ENCODE data around the gene SPATA2L. TPM values are rescaled to one million over a fixed set of nuclear protein-coding genes. Genes with fewer than 3 reads are reported as not detected.

The SPATA2L gene
- total RNA-seq, 2 experiments from 2014 or later, result 2.6 to 3.3 TPM

DNA sequence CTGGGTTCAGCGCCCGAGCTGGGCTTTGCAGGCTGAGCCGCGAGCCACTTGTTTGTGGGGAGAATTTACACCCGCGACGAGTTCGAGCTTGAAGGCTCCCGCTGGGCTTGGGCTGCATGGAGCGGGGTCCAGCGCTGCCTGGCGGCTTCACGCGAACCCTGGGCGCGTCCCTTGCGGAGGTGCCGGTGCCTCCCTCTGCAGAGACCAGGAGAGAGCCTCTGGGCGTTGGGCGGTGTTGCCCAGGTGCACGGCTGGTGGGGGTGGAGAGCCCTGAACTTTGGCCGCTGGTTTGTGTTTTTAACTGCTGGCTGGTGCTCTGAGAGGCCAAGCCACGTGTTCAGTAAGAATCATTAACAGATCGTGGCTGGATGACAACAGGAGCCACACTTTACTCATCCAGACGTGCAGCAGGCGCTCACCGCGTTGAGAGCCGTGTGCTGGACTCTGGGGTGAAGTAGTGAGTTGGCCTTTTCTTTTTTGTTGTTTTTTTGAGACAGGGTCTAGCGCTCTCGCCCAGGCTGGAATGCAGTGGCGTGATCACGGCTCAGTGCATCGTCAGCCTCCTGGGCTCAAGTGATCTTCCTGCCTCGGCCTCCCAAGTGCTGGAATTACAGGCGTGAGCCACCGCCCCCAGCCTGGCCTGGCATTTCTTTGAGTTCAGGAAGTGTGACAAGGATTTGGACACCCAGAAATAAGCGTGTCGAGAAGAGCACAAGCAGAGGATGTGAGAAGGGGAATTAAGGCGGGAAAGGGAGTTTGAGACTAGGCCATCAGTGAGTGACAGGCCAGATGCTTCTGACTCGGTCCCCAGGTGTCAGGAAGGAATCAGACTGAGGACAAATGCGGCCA lies 14.2 kb downstream of the SPATA2L start:
- intact Hi-C loops (cut with micrococcal nuclease), result no loop called here
- H3K4me1 Mint-ChIP-seq (ENCODE audit: low read depth), result peaks cover 13% of the 10 kb centered on the region
- no peaks in the 10 kb centered on the region for H3K27me3 Mint-ChIP-seq
- TF ChIP-seq, protein P1, sequence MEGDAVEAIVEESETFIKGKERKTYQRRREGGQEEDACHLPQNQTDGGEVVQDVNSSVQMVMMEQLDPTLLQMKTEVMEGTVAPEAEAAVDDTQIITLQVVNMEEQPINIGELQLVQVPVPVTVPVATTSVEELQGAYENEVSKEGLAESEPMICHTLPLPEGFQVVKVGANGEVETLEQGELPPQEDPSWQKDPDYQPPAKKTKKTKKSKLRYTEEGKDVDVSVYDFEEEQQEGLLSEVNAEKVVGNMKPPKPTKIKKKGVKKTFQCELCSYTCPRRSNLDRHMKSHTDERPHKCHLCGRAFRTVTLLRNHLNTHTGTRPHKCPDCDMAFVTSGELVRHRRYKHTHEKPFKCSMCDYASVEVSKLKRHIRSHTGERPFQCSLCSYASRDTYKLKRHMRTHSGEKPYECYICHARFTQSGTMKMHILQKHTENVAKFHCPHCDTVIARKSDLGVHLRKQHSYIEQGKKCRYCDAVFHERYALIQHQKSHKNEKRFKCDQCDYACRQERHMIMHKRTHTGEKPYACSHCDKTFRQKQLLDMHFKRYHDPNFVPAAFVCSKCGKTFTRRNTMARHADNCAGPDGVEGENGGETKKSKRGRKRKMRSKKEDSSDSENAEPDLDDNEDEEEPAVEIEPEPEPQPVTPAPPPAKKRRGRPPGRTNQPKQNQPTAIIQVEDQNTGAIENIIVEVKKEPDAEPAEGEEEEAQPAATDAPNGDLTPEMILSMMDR (IDR thresholded peaks at IDR 0.05), result no peak
- H3K4me3 Mint-ChIP-seq, result peak overlapping the region; percentile 87
- peak; percentile 45 for ATAC-seq
- no peaks in the 10 kb centered on the region for H3K9me3 Mint-ChIP-seq
- ChIA-PET POLR2A (interaction anchor here (0.7 to 2.0 kb wide), 9 partner anchors 11 to 182 kb away, joined by 3 to 21 read pairs (median 4); partner anchors contain the start of gene SPATA2L), CTCF (interaction anchor here (1.0 to 2.4 kb wide), 4 partner anchors 8 to 19 kb away, joined by 3 to 23 read pairs (median 4); partner anchors contain the start of gene SPATA2L)
- peaks cover 21% of the 10 kb centered on the region for H3K36me3 Mint-ChIP-seq (ENCODE audit: low read depth)
- H3K27ac Mint-ChIP-seq, result peak overlapping the region; percentile 80
- peak; percentile 36 for DNase-seq

DNA sequence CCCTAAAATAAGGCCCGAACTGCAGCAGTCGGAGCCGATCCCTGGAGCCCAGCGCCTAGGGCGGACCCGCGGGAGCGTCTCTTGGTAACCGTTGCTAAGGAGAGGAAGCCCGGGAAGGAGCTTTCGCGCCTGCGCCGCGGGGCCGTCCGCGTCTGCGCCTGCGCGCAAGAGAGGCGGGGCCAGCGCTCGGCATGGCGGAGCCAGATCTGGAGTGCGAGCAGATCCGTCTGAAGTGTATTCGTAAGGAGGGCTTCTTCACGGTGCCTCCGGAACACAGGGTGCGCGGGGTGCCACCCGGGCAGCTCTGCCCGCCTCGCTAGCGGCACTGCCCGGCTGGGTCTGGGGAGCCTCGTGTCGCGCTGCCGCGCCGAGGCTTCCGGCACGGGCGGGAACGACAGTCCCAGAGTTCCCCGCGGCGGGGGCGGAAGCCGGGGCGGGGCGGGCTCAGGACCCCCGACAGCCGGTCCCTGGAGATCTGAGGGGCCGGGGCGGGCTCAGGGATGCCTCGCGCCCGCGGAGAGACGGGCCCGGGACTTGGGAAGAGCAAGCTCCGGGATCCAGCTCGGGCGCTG lies 14.9 kb downstream of the SPATA2L start, which contains the start of gene CDK10:
TSS of gene CDK10 (plus strand) at position 170 of the 572 bp plus-strand sequence. CDS start at position 192, 22 bp downstream.
- peak; percentile 89 for ATAC-seq
- Mint-ChIP-seq H3K9me3 (no peaks in the 10 kb centered on the region), H3K4me3 (peak within 1 kb of the TSS; percentile 87), H3K27me3 (no peaks in the 10 kb centered on the region), H3K36me3 (ENCODE audit: low read depth) (peaks cover 21% of the 10 kb centered on the region), H3K4me1 (ENCODE audit: low read depth) (peaks cover 13% of the 10 kb centered on the region), H3K27ac (peak within 1 kb of the TSS; percentile 93)
- intact Hi-C loops (cut with micrococcal nuclease), result no loop called here
- ChIA-PET CTCF (interaction anchor here (1.0 to 2.4 kb wide), 3 partner anchors 9 to 20 kb away, joined by 3 to 23 read pairs (median 3); partner anchors contain the start of gene SPATA2L), POLR2A (interaction anchor here (0.7 to 2.0 kb wide), 7 partner anchors 12 to 181 kb away, joined by 3 to 21 read pairs (median 4); no protein-coding TSS in a partner anchor)
- TF ChIP-seq, protein P1 (IDR thresholded peaks at IDR 0.05), result no peak
- peak; percentile 89 for DNase-seq

DNA sequence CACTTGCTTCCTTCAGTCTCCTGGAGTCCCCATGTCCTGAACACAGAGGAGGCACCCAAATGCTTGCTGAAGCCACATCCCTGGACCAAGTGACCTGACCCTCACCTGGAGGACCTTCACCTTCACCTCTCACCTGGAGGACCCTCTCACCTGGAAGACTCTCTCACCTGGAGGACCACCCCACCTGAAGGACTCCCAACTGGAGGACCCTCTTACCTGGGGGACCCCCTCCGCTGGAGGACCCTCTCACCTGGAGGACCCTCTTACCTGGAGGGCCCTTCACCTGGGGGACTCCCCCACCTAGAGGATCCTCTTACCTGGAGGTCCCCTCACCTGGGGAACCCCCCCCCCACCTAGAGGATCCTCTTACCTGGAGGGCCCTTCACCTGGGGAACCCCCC lies 15.6 kb downstream of the SPATA2L start:
- TF ChIP-seq, protein P1 (IDR thresholded peaks at IDR 0.05), result no peak
- intact Hi-C loops (cut with micrococcal nuclease), result no loop called here

DNA sequence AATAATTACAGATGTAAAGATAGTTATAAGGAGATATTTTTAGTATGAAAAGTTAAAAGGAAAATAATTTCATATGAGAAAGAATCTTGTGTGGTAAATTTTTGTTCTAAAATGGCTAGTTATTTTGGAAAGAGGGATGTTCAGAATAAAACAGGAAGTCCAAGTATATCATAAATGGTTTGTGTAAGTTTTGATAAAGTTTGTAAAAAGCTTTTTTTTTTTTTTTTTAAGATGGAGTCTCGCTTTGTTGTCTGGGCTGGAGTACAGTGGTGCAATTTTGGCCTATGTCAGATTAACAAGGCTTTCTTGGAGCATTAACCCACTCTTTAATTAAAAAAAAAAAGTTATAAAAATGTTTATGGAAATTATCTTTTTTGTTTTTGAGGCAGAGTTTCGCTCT lies 23.2 kb downstream of the SPATA2L start:
- Mint-ChIP-seq H3K27ac (no peak overlapping the region), H3K9me3 (no peaks in the 10 kb centered on the region), H3K36me3 (ENCODE audit: low read depth) (no peaks in the 10 kb centered on the region), H3K4me1 (ENCODE audit: low read depth) (no peaks in the 10 kb centered on the region), H3K27me3 (no peaks in the 10 kb centered on the region), H3K4me3 (no peak overlapping the region)
- intact Hi-C loops (cut with micrococcal nuclease), result no loop called here
- ATAC-seq (no peak), DNase-seq (no peak)
- POLR2A ChIA-PET, result interaction anchor here (0.9 kb wide), 1 partner anchor 58 kb away, joined by 3 read pairs; no protein-coding TSS in a partner anchor
- CTCF ChIA-PET, result interaction anchor here (1.6 kb wide), 1 partner anchor 10 kb away, joined by 3 read pairs; no protein-coding TSS in a partner anchor
- TF ChIP-seq, protein P1 (IDR thresholded peaks at IDR 0.05), result no peak

More for the DNA sequence above, 15.6 kb downstream of the SPATA2L start:
- Mint-ChIP-seq H3K27ac (no peak overlapping the region), H3K27me3 (no peaks in the 10 kb centered on the region), H3K4me1 (ENCODE audit: low read depth) (peaks cover 13% of the 10 kb centered on the region), H3K9me3 (no peaks in the 10 kb centered on the region), H3K36me3 (ENCODE audit: low read depth) (peaks cover 21% of the 10 kb centered on the region), H3K4me3 (peak overlapping the region; percentile 87)
- CTCF ChIA-PET, result interaction anchor here (1.0 to 2.4 kb wide), 3 partner anchors 9 to 20 kb away, joined by 3 to 23 read pairs (median 3); partner anchors contain the start of gene SPATA2L
- POLR2A ChIA-PET, result interaction anchor here (1.2 to 2.0 kb wide), 5 partner anchors 12 to 53 kb away, joined by 3 to 21 read pairs (median 5); no protein-coding TSS in a partner anchor
- ATAC-seq (no peak), DNase-seq (no peak)

Data from activated CD8-positive, alpha-beta T cell treated with anti-CD3 and anti-CD28 coated beads for 36 hours (primary cell).